Psoas muscle (tissue), 8 donors: ENCODE measurements around the gene NRM. TPM values are rescaled to one million over a fixed set of nuclear protein-coding genes. Genes with fewer than 3 reads are reported as not detected.

Source experiments
- ATAC-seq, 4 donors: fragments of 200-7000 bp; cut with Tn5 transposase; one replicate each; pipeline ENCODE4 v1.9.1; 2020; ENCODE audit warnings: moderate library complexity in 3 of 4, mild to moderate bottlenecking in 2 of 4
- DNase-seq, 2 donors: peaks; one replicate each; pipeline ENCODE4 v3.0.0-alpha.2; 2020
- H3K27ac ChIP-seq: fragments of 200-600 bp; one replicate; pipeline ENCODE4 v1.8.0; 2022
- H3K27me3 ChIP-seq, 3 donors: fragments of 200-600 bp in 1 of 3; one replicate each; pipeline versions ENCODE4 v1.6.1 to v1.8.0; 2013 to 2022; ENCODE audit warnings: low read length in 2 of 3, mild to moderate bottlenecking in 2 of 3, moderate library complexity in 1 of 3; ENCODE audit not compliant: insufficient read depth in 3 of 3
- H3K36me3 ChIP-seq, 2 donors: fragments of 200-600 bp in 1 of 2; one replicate each; pipeline versions ENCODE4 v1.6.1 to v1.8.0; 2013 to 2022; ENCODE audit warnings: low read depth in 1 of 2, mild to moderate bottlenecking in 1 of 2, moderate library complexity in 1 of 2; ENCODE audit not compliant: insufficient read depth in 1 of 2
- H3K4me1 ChIP-seq: fragments of 200-600 bp; one replicate; pipeline ENCODE4 v1.8.0; 2022
- H3K4me3 ChIP-seq: fragments of 200-600 bp; one replicate; pipeline ENCODE4 v1.8.0; 2022; ENCODE audit warnings: mild to moderate bottlenecking
- H3K9me3 ChIP-seq: fragments of 200-600 bp; one replicate; pipeline ENCODE4 v1.8.0; 2022
- WGBS, 3 donors: extraction: QIAGEN DNeasy Blood & Tissue Kit; methylation state at CpG; one replicate each; pipeline versions ENCODE4 v1.1.6 to v1.1.7; 2013; 5-methylcytosine and 5-hydroxymethylcytosine counted together
- intact Hi-C, 2 donors: fragments of 100-400 bp; cut with DNase I; formaldehyde crosslinking; loops; one replicate each; pipeline versions ENCODE4 v1.11.0 to v1.14.2; 2022
- polyA plus RNA-seq, 3 donors: library from polyadenylated mRNA; stranded (reverse); fragments of 200-250 nt; gene quantifications; one replicate each; pipeline ENCODE4 v1.2.3, GENCODE V29; 2013
- total RNA-seq, 4 donors: library from RNA; stranded (reverse); fragmentation: NEBNext Ultra II Directional in 2 of 4; extraction: Animal tissue kit (Norgen Biotek cat#: 25700) in 2 of 4; gene quantifications; one replicate each; pipeline versions ENCODE4 v1.2.1 to v1.2.4, GENCODE V29; 2021 to 2023
- TF ChIP-seq, protein P1 (sequence below): fragments of 200-600 bp; IDR thresholded peaks from one replicate; pipeline ENCODE4 v1.8.0; 2022; ENCODE audit warnings: antibody characterized with exemption
- donor health status: healthy with polysubstance abuse.
- donor health status: DM: no; HTN: no; CAD: no; lungs with moderate emphysema.
- donor health status: Bipolar disorder and iron deficiency.
- donor health status: healthy.
- donor health status: DM: yes; HTN: yes; CAD: no.
- donor health status: DM: no; HTN: no; CAD: no.
- donor health status: DM: no; HTN: no; CAD: no.
- donor health status: DM: yes; HTN: yes; CAD: no.

NRM gene
- total and polyA plus RNA-seq, 7 donors = 1.8 to 4.1 (median 2.4) TPM

DNA sequence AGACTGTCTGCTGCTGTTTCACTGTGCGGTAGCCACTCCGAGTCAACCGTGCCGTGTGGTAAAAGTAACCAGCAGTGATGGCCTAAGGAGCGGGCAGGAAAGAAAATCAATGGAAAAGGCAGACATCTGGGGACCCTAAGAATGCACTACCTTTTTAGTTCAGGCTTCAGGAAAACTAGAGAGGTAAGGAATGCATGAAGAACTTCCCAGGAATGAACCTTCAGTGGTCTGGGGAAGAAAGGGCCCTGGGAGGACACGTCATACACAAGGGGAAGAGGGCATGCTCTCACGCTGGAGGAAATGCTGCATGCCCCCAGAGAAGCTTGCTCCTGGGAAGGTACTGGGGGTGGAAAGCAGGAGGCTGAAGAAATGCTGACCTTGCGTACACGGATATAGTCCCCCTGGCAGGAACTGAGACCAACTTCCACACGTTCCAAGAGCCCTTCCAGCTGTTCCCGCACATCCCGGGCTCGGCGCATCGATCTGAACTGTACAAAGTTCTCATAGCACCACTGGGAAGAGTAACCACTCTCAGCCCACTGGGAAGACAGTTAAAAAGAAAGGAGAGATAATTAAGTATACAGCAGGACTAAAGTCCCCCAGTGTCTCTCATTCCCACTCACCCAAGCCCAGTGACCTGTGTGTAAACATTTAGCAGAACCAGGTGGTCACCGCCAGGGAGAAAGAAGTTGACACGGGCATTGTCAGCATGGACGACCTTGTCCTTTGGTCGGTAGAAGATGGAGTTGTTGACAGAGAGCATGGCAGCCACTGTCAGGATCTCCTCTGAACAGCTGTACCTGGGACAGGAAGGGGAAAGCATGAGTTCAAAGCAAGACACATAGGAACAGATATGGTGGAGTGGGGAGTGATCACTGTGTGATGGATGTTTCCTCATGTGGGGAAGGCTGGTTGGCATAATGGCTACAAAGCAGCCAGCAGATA, 35.7 kb downstream of the NRM start:
- no peaks in the 10 kb centered on the region for H3K27me3 ChIP-seq
- no peak for ATAC-seq

GRCh38 chr6:30651143-30651542, 39.6 kb downstream of the NRM start:
- ATAC-seq = no peak
- H3K27ac ChIP-seq = no peak overlapping the region
- intact Hi-C loops = no loop called here
- H3K36me3 ChIP-seq = peaks cover 4 to 70% of the 10 kb centered on the region in 2 donors
- peaks cover 8% of the 10 kb centered on the region for H3K4me1 ChIP-seq
- TF ChIP-seq, protein P1, sequence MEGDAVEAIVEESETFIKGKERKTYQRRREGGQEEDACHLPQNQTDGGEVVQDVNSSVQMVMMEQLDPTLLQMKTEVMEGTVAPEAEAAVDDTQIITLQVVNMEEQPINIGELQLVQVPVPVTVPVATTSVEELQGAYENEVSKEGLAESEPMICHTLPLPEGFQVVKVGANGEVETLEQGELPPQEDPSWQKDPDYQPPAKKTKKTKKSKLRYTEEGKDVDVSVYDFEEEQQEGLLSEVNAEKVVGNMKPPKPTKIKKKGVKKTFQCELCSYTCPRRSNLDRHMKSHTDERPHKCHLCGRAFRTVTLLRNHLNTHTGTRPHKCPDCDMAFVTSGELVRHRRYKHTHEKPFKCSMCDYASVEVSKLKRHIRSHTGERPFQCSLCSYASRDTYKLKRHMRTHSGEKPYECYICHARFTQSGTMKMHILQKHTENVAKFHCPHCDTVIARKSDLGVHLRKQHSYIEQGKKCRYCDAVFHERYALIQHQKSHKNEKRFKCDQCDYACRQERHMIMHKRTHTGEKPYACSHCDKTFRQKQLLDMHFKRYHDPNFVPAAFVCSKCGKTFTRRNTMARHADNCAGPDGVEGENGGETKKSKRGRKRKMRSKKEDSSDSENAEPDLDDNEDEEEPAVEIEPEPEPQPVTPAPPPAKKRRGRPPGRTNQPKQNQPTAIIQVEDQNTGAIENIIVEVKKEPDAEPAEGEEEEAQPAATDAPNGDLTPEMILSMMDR = no peak
- H3K27me3 ChIP-seq = no peaks in the 10 kb centered on the region
- WGBS, 3 donors = 84 to 92% (median 86%) methylated on average over 12 of the region's 12 CpGs
- H3K9me3 ChIP-seq = no peaks in the 10 kb centered on the region
- no peak overlapping the region for H3K4me3 ChIP-seq
- DNase-seq = no peak

More for the DNA sequence above, 35.7 kb downstream of the NRM start:
- H3K9me3 ChIP-seq = no peaks in the 10 kb centered on the region
- intact Hi-C loops = no loop called here
- peaks cover 5 to 98% of the 10 kb centered on the region in 2 donors for H3K36me3 ChIP-seq
- no peak for DNase-seq
- H3K4me1 ChIP-seq = no peaks in the 10 kb centered on the region
- WGBS, 3 donors = 81 to 86% (median 84%) methylated on average over 19 of the region's 19 CpGs
- no peak overlapping the region for H3K27ac ChIP-seq
- TF ChIP-seq, protein P1 = no peak
- no peak overlapping the region for H3K4me3 ChIP-seq

DNA sequence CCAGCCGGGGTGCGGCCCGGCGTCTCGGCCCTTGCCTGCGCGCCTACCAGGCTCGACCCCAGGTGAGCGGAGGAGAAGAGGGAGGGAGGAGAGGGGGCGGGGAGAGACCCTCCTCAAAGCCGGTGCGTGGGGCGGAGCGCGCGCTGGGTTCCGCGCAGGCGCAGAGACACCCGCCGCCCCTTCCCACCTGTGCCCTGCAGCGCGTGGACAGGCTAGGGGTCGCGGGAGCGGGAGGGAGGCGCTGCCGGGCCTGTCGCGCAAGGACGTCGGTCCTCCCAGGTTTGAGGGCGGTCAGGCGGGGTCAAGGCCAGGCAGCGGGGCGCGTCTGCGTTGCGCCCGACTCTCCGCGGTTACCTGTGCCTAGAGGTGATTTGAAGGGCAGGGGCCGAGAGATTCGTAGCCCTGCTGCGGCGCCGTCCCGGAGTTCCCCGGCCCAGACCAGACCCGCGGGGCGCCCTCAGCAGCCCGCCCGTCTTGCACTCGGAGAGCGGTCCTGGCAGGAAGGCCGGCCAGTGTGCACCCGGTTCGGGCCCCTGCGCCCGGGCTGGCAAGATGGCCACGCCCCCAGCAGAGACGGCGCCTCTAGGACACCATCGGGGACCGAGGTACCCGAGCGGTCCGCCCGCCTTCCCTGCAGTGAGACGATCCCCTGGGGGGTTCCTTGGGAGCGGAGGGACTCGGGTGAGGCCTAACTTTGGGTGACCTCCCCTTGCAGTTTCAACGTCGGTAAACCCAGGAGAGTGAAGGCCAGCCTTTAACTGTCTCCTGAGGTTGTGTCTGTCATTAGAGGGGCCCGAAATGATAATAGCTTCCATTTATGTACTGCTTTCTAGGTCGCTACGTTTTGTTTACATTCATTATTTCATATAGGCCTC, 43.3 kb downstream of the NRM start:
- H3K4me1 ChIP-seq = peaks cover 13% of the 10 kb centered on the region
- H3K36me3 ChIP-seq = peaks cover 4 to 62% of the 10 kb centered on the region in 2 donors
- intact Hi-C loops = no loop called here
- H3K27me3 ChIP-seq = no peaks in the 10 kb centered on the region
- DNase-seq (peak; percentile 72 to 84), ATAC-seq (peak; percentile 77 to 84 (median 82))
- WGBS, 3 donors = 0 to 1% (median 0%) methylated on average over 55 to 78 of the region's 78 CpGs
- no peaks in the 10 kb centered on the region for H3K9me3 ChIP-seq
- TF ChIP-seq, protein P1 = no peak
- peak overlapping the region; percentile 98 for H3K4me3 ChIP-seq
- peak overlapping the region; percentile 88 for H3K27ac ChIP-seq

- peak; percentile 89 to 95 (median 92) for ATAC-seq
- WGBS, 3 donors = 10 to 13% (median 11%) methylated on average over 28 to 37 of the region's 37 CpGs
- TF ChIP-seq, protein P1 = no peak
- peak; percentile 95 to 97 for DNase-seq
- Histone ChIP-seq H3K4me3 (peak within 1 kb of the TSS; percentile 98), H3K36me3 (peaks cover 4 to 60% of the 10 kb centered on the region in 2 donors), H3K9me3 (no peaks in the 10 kb centered on the region), H3K27me3 (no peaks in the 10 kb centered on the region), H3K27ac (peak within 1 kb of the TSS; percentile 88), H3K4me1 (peaks cover 13% of the 10 kb centered on the region)
- intact Hi-C loops = no loop called here
These were observed 44.1 kb downstream of the NRM start, which contains the start of gene C6orf136 for GRCh38 chr6:30646450-30647241. Gene C6orf136 (plus strand): TSS chr6:30647133. CDS start chr6:30647232, 99 bp downstream.
